Fibroblast of villous mesenchyme (primary cell): ENCODE measurements around the gene RFX8. TPM values are rescaled to one million over a fixed set of nuclear protein-coding genes. Genes with fewer than 3 reads are reported as not detected.
A peak's percentile ranks its signal among the peaks of the same experiment; 100 is the strongest.

Experiments used
- DNase-seq: peaks from one replicate; pipeline ENCODE4 v3.0.0-alpha.2; 2010; ENCODE audit warnings: low read depth
- H3K4me3 ChIP-seq: 2 replicates; pipeline ENCODE4 v1.5.1; 2011; ENCODE audit warnings: low read depth, mild to moderate bottlenecking, low read length
- total RNA-seq: library from RNA; depleted of rRNA; stranded (reverse); fragments of >200 nt; gene quantifications from 2 replicates; pipeline ENCODE4 v1.2.3, GENCODE V29; 2012
- TF ChIP-seq, protein P1 (sequence below): IDR thresholded peaks from 2 replicates; pipeline ENCODE4 v1.5.1; 2012; ENCODE audit warnings: low read depth, mild to moderate bottlenecking, low read length; ENCODE audit not compliant: insufficient read depth

Gene RFX8
- total RNA-seq, 1 donor, result 1.7 TPM

DNA sequence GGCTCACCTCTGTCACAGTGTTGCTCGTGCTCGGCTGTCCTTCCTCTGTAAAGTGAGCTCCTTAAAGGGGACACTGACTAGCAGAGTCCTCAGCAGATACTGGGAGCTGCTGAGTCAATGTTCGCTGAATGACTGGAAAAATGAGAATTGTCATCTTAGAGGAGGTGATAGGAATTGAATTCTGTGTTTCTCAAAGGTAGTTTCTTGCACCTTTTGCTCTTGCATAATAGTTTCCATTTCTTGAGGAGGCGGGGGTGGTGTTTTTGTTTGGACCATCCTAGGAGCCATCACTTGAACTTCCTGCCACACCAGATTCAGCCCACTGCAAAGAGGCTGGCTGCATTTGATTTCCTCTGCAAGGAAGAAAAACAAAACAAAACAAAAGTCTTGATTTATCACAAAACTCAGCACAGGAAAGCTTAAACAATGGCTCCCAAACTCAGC is 11.4 kb upstream of the RFX8 start:
- H3K4me3 ChIP-seq, result no peak overlapping the region
- TF ChIP-seq, protein P1, sequence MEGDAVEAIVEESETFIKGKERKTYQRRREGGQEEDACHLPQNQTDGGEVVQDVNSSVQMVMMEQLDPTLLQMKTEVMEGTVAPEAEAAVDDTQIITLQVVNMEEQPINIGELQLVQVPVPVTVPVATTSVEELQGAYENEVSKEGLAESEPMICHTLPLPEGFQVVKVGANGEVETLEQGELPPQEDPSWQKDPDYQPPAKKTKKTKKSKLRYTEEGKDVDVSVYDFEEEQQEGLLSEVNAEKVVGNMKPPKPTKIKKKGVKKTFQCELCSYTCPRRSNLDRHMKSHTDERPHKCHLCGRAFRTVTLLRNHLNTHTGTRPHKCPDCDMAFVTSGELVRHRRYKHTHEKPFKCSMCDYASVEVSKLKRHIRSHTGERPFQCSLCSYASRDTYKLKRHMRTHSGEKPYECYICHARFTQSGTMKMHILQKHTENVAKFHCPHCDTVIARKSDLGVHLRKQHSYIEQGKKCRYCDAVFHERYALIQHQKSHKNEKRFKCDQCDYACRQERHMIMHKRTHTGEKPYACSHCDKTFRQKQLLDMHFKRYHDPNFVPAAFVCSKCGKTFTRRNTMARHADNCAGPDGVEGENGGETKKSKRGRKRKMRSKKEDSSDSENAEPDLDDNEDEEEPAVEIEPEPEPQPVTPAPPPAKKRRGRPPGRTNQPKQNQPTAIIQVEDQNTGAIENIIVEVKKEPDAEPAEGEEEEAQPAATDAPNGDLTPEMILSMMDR, result no peak
- no peak for DNase-seq

DNA sequence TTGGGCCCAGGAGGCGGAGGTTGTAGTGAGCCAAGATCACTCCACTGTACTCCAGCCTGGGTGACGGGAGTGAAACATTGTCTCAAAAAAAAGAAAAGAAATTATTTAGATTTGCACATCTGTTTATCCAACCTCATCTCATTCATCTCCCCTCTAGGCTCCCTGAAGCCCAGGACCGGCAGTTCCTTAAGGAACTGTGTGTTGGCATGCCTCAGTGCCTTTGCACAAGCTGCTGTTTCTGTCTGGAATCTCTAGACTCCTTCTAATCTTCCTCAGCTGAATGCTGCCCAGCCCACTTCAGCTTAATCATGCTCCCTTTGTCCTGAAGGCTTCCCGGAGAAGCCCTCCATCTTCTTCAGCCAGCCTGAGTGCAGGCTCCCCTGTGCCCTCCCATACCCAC is 10.9 kb upstream of the RFX8 start:
- H3K4me3 ChIP-seq, result no peak overlapping the region
- TF ChIP-seq, protein P1, result no peak
- no peak for DNase-seq

DNA sequence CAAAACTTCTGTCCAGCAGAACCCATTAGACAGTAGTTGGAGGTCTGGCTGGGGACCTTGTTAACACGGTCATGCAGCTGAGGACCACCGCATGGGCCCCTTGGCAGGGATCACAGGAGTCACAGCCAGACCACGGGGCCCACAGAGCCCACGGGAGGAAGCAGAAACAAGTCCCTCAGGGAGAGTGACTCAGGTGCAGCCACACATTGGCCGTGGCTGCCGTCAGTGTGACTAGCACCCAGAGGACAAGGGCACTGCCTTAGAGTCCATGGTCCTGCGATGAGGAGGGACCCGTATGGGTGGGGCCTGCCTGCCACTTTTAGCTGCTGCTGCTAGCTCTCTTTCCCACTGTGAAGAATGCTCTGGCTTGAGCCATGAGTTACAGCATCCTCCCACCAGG is 5.9 kb upstream of the RFX8 start:
- DNase-seq, result no peak
- TF ChIP-seq, protein P1, result no peak
- no peak overlapping the region for H3K4me3 ChIP-seq

DNA sequence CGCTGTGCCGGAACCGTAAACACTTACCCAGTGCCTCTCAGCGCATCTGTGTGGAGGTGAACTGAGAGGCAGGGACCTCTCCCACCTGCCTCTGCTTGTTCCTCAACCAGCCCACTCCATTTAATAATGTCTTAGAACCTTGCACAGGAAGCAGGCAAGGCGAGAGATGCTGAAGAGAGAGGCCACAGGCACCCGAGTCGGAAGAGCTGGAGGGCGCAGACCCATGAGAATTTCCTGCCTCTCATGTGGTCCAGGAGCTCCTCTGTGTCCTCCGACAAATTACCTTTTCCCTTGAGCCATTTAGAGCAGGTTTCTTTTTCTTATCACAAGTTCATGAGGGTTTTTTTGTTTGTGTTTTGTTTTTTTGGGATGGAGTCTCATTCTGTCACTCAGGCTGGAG is 4.9 kb upstream of the RFX8 start:
- H3K4me3 ChIP-seq, result no peak overlapping the region
- no peak for DNase-seq
- TF ChIP-seq, protein P1, result no peak

DNA sequence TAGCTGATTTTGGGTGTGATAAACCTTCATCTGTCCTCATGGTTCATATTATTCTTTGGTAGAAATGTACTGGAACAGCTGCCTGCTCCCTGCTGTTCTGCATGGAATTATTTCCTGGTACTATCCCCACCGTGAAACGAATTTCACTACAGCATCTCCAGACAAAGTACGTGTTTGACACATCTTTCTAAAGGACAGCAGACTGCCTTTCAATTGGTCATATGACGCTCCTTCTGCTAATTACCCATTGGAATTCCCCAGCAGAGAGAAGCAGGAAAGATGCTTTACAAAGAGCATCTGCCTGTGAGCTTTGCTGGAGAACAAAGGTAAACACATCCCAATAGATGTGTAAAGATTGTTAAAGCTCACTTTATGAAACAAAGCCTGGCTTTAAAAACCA is 4.4 kb upstream of the RFX8 start:
- TF ChIP-seq, protein P1, result no peak
- no peak for DNase-seq
- H3K4me3 ChIP-seq, result no peak overlapping the region

DNA sequence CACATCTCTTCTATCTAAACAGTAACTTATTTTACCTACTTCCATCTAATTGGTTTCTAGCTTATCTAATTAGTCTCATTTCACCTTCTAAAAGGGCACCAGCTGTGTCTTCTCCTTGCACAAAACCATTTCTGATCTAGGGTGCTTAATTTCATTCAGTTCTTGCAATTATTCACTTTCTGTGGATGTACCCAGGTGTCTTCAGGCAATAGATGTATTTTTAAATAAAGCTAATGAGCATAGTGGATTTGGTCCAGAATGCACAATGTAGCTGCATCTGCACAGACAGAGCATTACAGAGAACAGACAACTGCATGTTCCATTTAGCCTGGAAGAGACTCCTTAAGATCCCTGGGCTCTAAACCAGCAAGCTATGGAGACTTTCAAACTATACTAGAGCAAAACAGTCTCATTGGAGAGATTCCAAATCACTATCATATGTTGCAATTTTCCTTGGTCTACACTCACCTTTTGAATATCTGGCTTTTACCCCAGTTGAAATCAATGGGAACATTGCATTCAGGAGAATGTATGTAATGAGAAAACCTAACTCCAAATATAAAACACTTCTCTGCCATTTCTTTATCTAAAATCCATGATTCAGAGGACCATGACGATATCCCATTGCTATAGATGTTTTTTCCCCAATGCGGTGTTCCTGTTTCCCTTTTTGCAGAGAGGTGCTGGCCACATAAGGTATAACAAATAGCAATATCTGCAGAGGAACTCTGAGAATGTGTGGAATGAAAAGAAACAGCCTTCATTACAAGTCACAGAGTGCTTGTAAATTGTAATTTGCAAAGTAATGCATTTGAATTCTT is 3.5 kb upstream of the RFX8 start:
- H3K4me3 ChIP-seq, result no peak overlapping the region
- TF ChIP-seq, protein P1, result no peak
- DNase-seq, result peak; percentile 28
